PC-9 (cell line): Measurements from ENCODE around the gene TMEM254. TPM values are rescaled to one million over a fixed set of nuclear protein-coding genes. Genes with fewer than 3 reads are reported as not detected.

Experiments used
- BruUV-seq: library from RNA; stranded (reverse); fragments of 400-500 nt; replicated peaks from 2 replicates; lab custom pipeline; 2021; lab: Mats Ljungman, UMichigan
- CTCF ChIA-PET: fragments of 300-600 bp; sonication (Branson Sonifier 250); formaldehyde crosslinking; loops from one replicate; lab custom pipeline; 2022; ENCODE audit warnings: antibody characterized with exemption; lab: Charles Lee
- POLR2A ChIA-PET: fragments of 300-600 bp; sonication (Branson Sonifier 250); formaldehyde crosslinking; loops from one replicate; lab custom pipeline; 2022; ENCODE audit warnings: antibody characterized with exemption; ENCODE audit not compliant: unreplicated experiment; lab: Charles Lee
- DNase-seq, 2 experiments: peaks; one replicate each; pipeline versions ENCODE4 v3.0.0 to v3.0.0-alpha.2; 2015 to 2022; ENCODE audit warnings: mixed read lengths in 1 of 2
- H2AFZ ChIP-seq: fragments of 200-600 bp; sonication (generic); 2 replicates; pipeline ENCODE4 v1.8.1; 2017; ENCODE audit warnings: antibody characterized with exemption
- H3F3A ChIP-seq: fragments of 200-600 bp; sonication (generic); 2 replicates; pipeline ENCODE4 v1.8.1; 2017; ENCODE audit warnings: antibody characterized with exemption, mild to moderate bottlenecking, low read depth; ENCODE audit not compliant: insufficient read depth
- H3K27ac ChIP-seq: fragments of 200-600 bp; sonication (generic); 2 replicates; pipeline ENCODE4 v1.6.1; 2016; ENCODE audit warnings: mixed run types
- H3K27me3 ChIP-seq: fragments of 200-600 bp; sonication (generic); 2 replicates; pipeline ENCODE4 v1.6.1; 2016; ENCODE audit warnings: low read depth, mixed run types; ENCODE audit not compliant: insufficient read depth
- H3K36me3 ChIP-seq: fragments of 200-600 bp; sonication (generic); 2 replicates; pipeline ENCODE4 v1.6.1; 2016; ENCODE audit warnings: low read depth, mixed run types
- H3K4me1 ChIP-seq: fragments of 200-600 bp; sonication (generic); replicated peaks from 2 replicates; pipeline ENCODE4 v1.6.1; 2016; ENCODE audit warnings: mixed run types; ENCODE audit not compliant: insufficient read depth
- H3K4me2 ChIP-seq: fragments of 200-600 bp; sonication (generic); 2 replicates; pipeline ENCODE4 v1.6.1; 2017; ENCODE audit warnings: mixed run types
- H3K4me3 ChIP-seq: fragments of 200-600 bp; sonication (generic); 2 replicates; pipeline ENCODE4 v1.6.1; 2016; ENCODE audit warnings: mixed run types
- H3K79me2 ChIP-seq: fragments of 200-600 bp; sonication (generic); 2 replicates; pipeline ENCODE4 v1.6.1; 2017; ENCODE audit warnings: low read depth, mixed run types
- H3K9me2 ChIP-seq: fragments of 200-600 bp; sonication (generic); 2 replicates; pipeline ENCODE4 v1.8.1; 2017; ENCODE audit warnings: mild to moderate bottlenecking; ENCODE audit not compliant: insufficient read depth
- H3K9me3 ChIP-seq: fragments of 200-600 bp; sonication (generic); 2 replicates; pipeline ENCODE4 v1.8.1; 2016; ENCODE audit warnings: low read depth; ENCODE audit not compliant: insufficient read depth
- H4K20me1 ChIP-seq: fragments of 200-600 bp; sonication (generic); 2 replicates; pipeline ENCODE4 v1.8.1; 2017; ENCODE audit not compliant: insufficient read depth
- CTCF ChIP-seq: fragments of 200-600 bp; sonication (generic); conservative IDR thresholded peaks from 2 replicates; pipeline ENCODE4 v1.6.1; 2017; ENCODE audit warnings: mixed run types, antibody characterized with exemption, mild to moderate bottlenecking, moderate library complexity
- EZH2 ChIP-seq: fragments of 200-600 bp; sonication (generic); IDR thresholded peaks from 2 replicates; pipeline ENCODE4 v1.8.0; 2017; ENCODE audit warnings: antibody characterized with exemption, low read depth
- intact Hi-C: fragments of 100-400 bp; cut with micrococcal nuclease; formaldehyde crosslinking; loops from one replicate; pipeline ENCODE4 v1.10.0; 2022; ENCODE audit not compliant: unreplicated experiment
- total RNA-seq: library from RNA; stranded (reverse); gene quantifications from 2 replicates; pipeline ENCODE4 v1.2.3, GENCODE V29; 2021

The TMEM254 gene
- total RNA-seq, 1 experiment from 2014 or later = 36.6 TPM

GRCh38 chr10:80122110-80122710 lies 43.7 kb downstream of the TMEM254 start:
- Histone ChIP-seq H4K20me1 (no peaks in the 10 kb centered on the region), H3K9me2 (no peaks in the 10 kb centered on the region), H2AFZ (no peak overlapping the region), H3K4me1 (0 out of 2 replicates have a peak, but pooled peaks cover 5% of the 10 kb centered on the region), H3K4me3 (no peak overlapping the region), H3K36me3 (no peaks in the 10 kb centered on the region), H3K9me3 (no peaks in the 10 kb centered on the region), H3K27me3 (no peaks in the 10 kb centered on the region), H3K27ac (no peak overlapping the region), H3K4me2 (no peak overlapping the region), H3K79me2 (no peaks in the 10 kb centered on the region), H3F3A (no peaks in the 10 kb centered on the region)
- peak in 1 of 2 experiments; percentile 64 for DNase-seq
- TF ChIP-seq CTCF = no peak
- no peak for TF ChIP-seq EZH2
- intact Hi-C loops = loop anchor here (10.0 kb wide), 1 partner anchor 207 kb away; no protein-coding TSS in a partner anchor
- CTCF ChIA-PET = no interaction called here
- no TSS peak for BruUV-seq
- POLR2A ChIA-PET = no interaction called here

- Histone ChIP-seq H3K9me2 (no peaks in the 10 kb centered on the region), H3K4me1 (0 out of 2 replicates have a peak, but pooled peaks cover 5% of the 10 kb centered on the region), H4K20me1 (no peaks in the 10 kb centered on the region), H3F3A (no peaks in the 10 kb centered on the region), H3K9me3 (no peaks in the 10 kb centered on the region), H3K27me3 (no peaks in the 10 kb centered on the region), H3K27ac (no peak overlapping the region), H3K36me3 (no peaks in the 10 kb centered on the region), H3K4me3 (no peak overlapping the region), H2AFZ (no peak overlapping the region), H3K4me2 (no peak overlapping the region), H3K79me2 (no peaks in the 10 kb centered on the region)
- no peak for DNase-seq
- POLR2A ChIA-PET = no interaction called here
- TF ChIP-seq EZH2 (no peak), CTCF (no peak)
- no TSS peak for BruUV-seq
- intact Hi-C loops = loop anchor here (10.0 kb wide), 1 partner anchor 208 kb away; no protein-coding TSS in a partner anchor
- CTCF ChIA-PET = interaction anchor here (0.6 kb wide), 1 partner anchor 69 kb away, joined by 3 read pairs; no protein-coding TSS in a partner anchor
Observed at GRCh38 chr10:80122746-80123145, 44.3 kb downstream of the TMEM254 start.

GRCh38 chr10:80126876-80127275 lies 48.4 kb downstream of the TMEM254 start:
- H2AFZ ChIP-seq = no peak overlapping the region
- no peak overlapping the region for H3K4me2 ChIP-seq
- H3K9me2 ChIP-seq = no peaks in the 10 kb centered on the region
- ChIA-PET CTCF (no interaction called here), POLR2A (no interaction called here)
- TF ChIP-seq CTCF (no peak), EZH2 (no peak)
- no peaks in the 10 kb centered on the region for H3K9me3 ChIP-seq
- H3K4me1 ChIP-seq = peaks cover 11% of the 10 kb centered on the region; the same call in 1 of the 2 replicates
- no peaks in the 10 kb centered on the region for H3K27me3 ChIP-seq
- no peaks in the 10 kb centered on the region for H4K20me1 ChIP-seq
- no peak overlapping the region for H3K4me3 ChIP-seq
- no peak overlapping the region for H3K27ac ChIP-seq
- no peaks in the 10 kb centered on the region for H3K36me3 ChIP-seq
- BruUV-seq = no TSS peak
- H3K79me2 ChIP-seq = no peaks in the 10 kb centered on the region
- intact Hi-C loops = loop anchor here (10.0 kb wide), 1 partner anchor 212 kb away; no protein-coding TSS in a partner anchor
- no peak for DNase-seq
- H3F3A ChIP-seq = no peaks in the 10 kb centered on the region
